Motor neuron (in vitro differentiated cells): ENCODE data around the gene ILK. TPM values are rescaled to one million over a fixed set of nuclear protein-coding genes. Genes with fewer than 3 reads are reported as not detected.

ENCODE experiments used
- ATAC-seq, 8 experiments: fragments of 200-7000 bp; cut with Tn5 transposase; replicated peaks in 6 of 8; 2 replicates each; pipeline ENCODE4 v1.8.0; 2021; ENCODE audit warnings: mild to moderate bottlenecking in 8 of 8, moderate library complexity in 8 of 8
- H3K27ac ChIP-seq, 2 donors: fragments of 250-450 bp; sonication (Bioruptor Pico); 2 replicates each; pipeline ENCODE4 v1.9.0; 2021; ENCODE audit warnings: antibody characterized with exemption in 2 of 2, mild to moderate bottlenecking in 2 of 2, moderate library complexity in 1 of 2
- H3K4me1 ChIP-seq, 2 donors: fragments of 250-450 bp; sonication (Bioruptor Pico); replicated peaks in 1 of 2; 2 replicates each; pipeline ENCODE4 v1.6.1; 2021; ENCODE audit warnings: antibody characterized with exemption in 2 of 2, mild to moderate bottlenecking in 2 of 2, moderate library complexity in 1 of 2
- H3K4me3 ChIP-seq, 5 donors: fragments of 250-450 bp; sonication (Bioruptor Pico); 2 replicates each; pipeline ENCODE4 v1.9.0; 2021; ENCODE audit warnings: antibody characterized with exemption in 5 of 5, mild to moderate bottlenecking in 5 of 5, moderate library complexity in 4 of 5
- WGBS, 10 experiments: fragments of 450-650 bp; shearing (Covaris generic); methylation state at CpG; one replicate each; pipeline ENCODE4 v1.0.0; 2022; 5-methylcytosine and 5-hydroxymethylcytosine counted together
- in situ Hi-C, 9 experiments: fragments of 400-800 bp; cut with MboI; loops; one replicate each; pipeline ENCODE4 v1.15.0; 2021; ENCODE audit warnings: low sequenced_read_pairs in 9 of 9, low pct_unique_long_range_greater_than_20kb in 2 of 9; ENCODE audit not compliant: unreplicated experiment in 9 of 9
- total RNA-seq, 8 experiments: library from RNA; unstranded; fragments of 300-600 nt; gene quantifications; 2 replicates each; pipeline versions ENCODE4 v1.2.3 to v1.2.4, GENCODE V29; 2022

Gene ILK
- total RNA-seq, 8 experiments from 2014 or later = 47.9 to 93.5 (median 68.2) TPM

- 80 to 97% (median 91%) methylated on average over 1 to 7 of the region's 36 CpGs; no CpG with 5 or more reads in 3 of the 10 experiments for WGBS, 10 experiments
- Histone ChIP-seq H3K4me1 (peaks cover 16 to 28% of the 10 kb centered on the region in 2 donors), H3K27ac (no peak overlapping the region), H3K4me3 (no peak overlapping the region)
- no peak for ATAC-seq
- in situ Hi-C loops = no loop called here
These were observed 36.7 kb downstream of the ILK start for GRCh38 chr11:6640036-6640984.

- peaks cover 13 to 19% of the 10 kb centered on the region in 2 donors for H3K4me1 ChIP-seq
- no peak for ATAC-seq
- no peak overlapping the region for H3K27ac ChIP-seq
- 95 to 100% (median 100%) methylated on average over 1 to 10 of the region's 26 CpGs; no CpG with 5 or more reads in 4 of the 10 experiments for WGBS, 10 experiments
- in situ Hi-C loops = no loop called here
- no peak overlapping the region for H3K4me3 ChIP-seq
These were observed 37.6 kb downstream of the ILK start for GRCh38 chr11:6640985-6641701.

GRCh38 chr11:6642957-6643356 is 39.4 kb downstream of the ILK start:
- Histone ChIP-seq H3K4me1 (peaks cover 21 to 22% of the 10 kb centered on the region in 2 donors), H3K27ac (no peak overlapping the region), H3K4me3 (no peak overlapping the region)
- ATAC-seq = no peak
- in situ Hi-C loops = no loop called here
- WGBS, 10 experiments = 73 to 100% (median 89%) methylated on average over 1 to 6 of the region's 7 CpGs; no CpG with 5 or more reads in 1 of the 10 experiments

DNA sequence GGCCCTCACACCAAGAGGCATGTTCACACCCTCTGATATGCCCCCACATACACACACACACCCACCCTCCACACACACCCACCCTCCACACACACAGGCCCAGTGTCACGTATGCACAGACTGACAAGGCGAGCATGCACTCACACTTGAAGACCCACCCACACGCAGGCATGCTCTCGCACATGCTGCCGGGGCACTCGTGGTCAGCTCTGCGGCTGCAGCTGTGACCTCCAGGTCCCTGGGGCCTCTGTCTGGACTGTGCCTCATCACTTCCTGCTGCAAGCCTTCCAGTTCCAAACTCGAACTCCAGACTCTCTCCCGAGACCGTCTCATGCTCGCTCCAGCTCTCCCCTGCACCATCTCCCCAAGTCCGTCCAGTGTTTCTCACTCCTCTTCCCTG is 42.5 kb downstream of the ILK start:
- in situ Hi-C loops = no loop called here
- peak in 3 of 8 experiments; percentile 11 to 83 (median 70) for ATAC-seq
- Histone ChIP-seq H3K4me1 (peaks cover 18 to 21% of the 10 kb centered on the region in 2 donors), H3K4me3 (no peak overlapping the region), H3K27ac (no peak overlapping the region)
- WGBS, 10 experiments = 0 to 89% (median 45%) methylated on average over 1 to 5 of the region's 12 CpGs; no CpG with 5 or more reads in 6 of the 10 experiments

DNA sequence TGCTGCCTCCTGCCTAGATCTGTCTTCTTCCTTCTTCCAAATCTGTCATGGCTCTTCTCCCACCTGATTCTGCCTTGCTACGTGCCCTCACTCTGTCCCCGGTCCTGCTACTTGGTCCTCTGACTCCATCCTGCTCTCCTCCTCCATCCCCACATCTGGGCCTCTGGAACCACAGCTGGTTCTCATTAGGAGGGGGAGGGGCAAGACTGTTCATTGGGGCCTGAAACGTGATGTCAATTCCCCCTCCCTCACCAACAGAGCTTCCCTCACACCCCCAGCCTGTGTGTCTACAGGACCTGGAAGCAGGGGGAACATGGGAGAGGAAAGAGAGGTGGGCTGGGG is 43.0 kb downstream of the ILK start:
- peaks cover 18 to 21% of the 10 kb centered on the region in 2 donors for H3K4me1 ChIP-seq
- in situ Hi-C loops = no loop called here
- peak in 5 of 8 experiments; percentile 4 to 71 (median 32) for ATAC-seq
- no peak overlapping the region for H3K4me3 ChIP-seq
- peak overlapping the region in 1 of 2 donors; percentile 44 for H3K27ac ChIP-seq
- 25 to 86% (median 80%) methylated on average over 2 of the region's 3 CpGs; no CpG with 5 or more reads in 7 of the 10 experiments for WGBS, 10 experiments

DNA sequence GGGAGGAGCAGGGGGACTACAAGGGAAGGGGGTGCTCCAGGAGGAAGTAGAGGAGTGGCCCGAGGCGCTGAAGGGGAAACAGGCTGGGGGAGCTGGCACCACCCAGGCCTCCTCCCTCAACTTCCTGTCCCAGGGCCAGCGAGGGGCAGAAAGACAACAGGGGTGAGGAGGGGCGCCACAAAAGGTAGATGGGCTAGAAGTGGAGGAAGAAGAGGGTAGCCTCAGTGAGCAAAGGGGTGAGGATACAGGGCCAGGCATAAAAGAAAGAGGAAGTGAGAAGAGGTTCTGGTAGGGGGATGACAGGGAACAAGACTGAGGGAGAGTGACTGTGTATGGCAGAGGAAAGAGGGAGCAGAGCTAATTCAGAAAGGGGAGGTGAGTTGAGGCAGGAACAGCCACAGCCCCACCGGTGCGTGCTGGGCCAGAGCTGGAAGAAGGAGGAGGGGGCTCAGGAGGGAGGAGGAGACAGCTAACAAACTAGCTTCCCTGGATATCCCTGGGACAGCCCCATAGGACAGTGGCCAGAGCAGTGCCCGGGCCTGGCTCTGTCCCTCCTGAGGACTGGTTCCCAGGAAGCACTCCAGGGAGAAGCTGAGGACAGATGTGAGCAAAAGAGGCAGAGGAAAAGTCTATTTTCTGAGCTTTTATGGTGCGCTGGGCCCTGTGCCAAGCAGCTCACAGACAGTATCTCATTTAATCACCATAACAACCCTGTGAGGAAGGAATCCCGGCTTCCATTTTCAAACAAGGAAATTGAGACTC is 43.5 kb downstream of the ILK start:
- peak overlapping the region in 1 of 2 donors; percentile 44 for H3K27ac ChIP-seq
- in situ Hi-C loops = no loop called here
- H3K4me3 ChIP-seq = no peak overlapping the region

DNA sequence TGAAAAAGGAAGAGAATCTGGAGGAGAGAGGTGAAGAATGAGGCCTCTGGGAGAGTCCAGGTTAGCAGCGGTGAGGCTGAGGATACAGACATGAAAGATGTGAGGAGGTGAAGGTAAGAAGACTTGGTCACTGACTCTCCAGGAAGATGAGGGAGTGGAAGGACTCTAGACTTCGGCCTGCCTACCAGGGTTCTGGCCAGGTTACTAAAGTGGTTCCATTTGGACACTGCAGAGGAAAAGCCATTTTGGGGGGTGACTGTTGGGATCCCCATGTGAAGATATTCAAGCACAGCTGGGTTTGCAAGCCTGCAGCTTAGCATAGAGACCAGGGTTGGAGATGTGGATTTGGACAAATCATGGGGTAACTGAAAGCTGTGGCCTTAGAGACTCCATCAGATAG is 44.3 kb downstream of the ILK start:
- Histone ChIP-seq H3K4me1 (peaks cover 21 to 24% of the 10 kb centered on the region in 2 donors), H3K27ac (no peak overlapping the region), H3K4me3 (no peak overlapping the region)
- no peak for ATAC-seq
- in situ Hi-C loops = no loop called here
- WGBS, 10 experiments = 50 to 100% (median 88%) methylated on average over 1 to 2 of the region's 2 CpGs; no CpG with 5 or more reads in 3 of the 10 experiments

More for the DNA sequence above, 43.5 kb downstream of the ILK start:
- ATAC-seq = peak; percentile 9 to 95 (median 72)
- peaks cover 18 to 21% of the 10 kb centered on the region in 2 donors for H3K4me1 ChIP-seq
- WGBS, 10 experiments = 19 to 80% (median 52%) methylated on average over 1 to 4 of the region's 9 CpGs; no CpG with 5 or more reads in 3 of the 10 experiments

DNA sequence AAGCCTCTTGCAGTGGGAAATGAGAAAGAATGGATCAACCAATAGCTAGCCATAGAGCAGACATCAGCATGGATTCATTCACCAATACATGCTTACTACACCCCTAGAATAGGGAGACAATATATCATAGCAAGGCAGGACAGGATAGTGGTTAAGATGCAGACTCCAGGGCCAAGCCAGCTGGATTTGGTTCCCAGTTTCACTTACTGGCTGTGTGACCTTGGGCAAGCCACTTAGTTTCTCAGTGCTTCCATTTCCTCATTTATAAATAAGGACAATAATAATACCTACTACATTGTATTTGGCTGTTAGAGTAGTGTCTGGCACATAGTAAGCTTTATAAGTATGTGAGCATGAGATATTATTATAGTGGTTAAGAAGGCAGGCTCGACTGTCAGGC is 44.9 kb downstream of the ILK start:
- H3K27ac ChIP-seq = no peak overlapping the region
- WGBS, 10 experiments = 0 to 100% (median 73%) methylated on average over 1 of the region's 1 CpG; no CpG with 5 or more reads in 4 of the 10 experiments
- ATAC-seq = no peak
- in situ Hi-C loops = no loop called here
- peaks cover 21 to 30% of the 10 kb centered on the region in 2 donors for H3K4me1 ChIP-seq
- H3K4me3 ChIP-seq = no peak overlapping the region

- in situ Hi-C loops = no loop called here
- Histone ChIP-seq H3K27ac (no peak overlapping the region), H3K4me3 (no peak overlapping the region), H3K4me1 (peaks cover 32 to 44% of the 10 kb centered on the region in 2 donors)
- no peak for ATAC-seq
These were observed 46.5 kb downstream of the ILK start for GRCh38 chr11:6650104-6650503.

- no peak for ATAC-seq
- Histone ChIP-seq H3K4me3 (no peak overlapping the region), H3K27ac (no peak overlapping the region), H3K4me1 (peaks cover 30 to 44% of the 10 kb centered on the region in 2 donors)
- WGBS, 10 experiments = 46 to 96% (median 83%) methylated on average over 2 to 6 of the region's 6 CpGs; no CpG with 5 or more reads in 2 of the 10 experiments
- in situ Hi-C loops = no loop called here
These were observed 47.4 kb downstream of the ILK start for GRCh38 chr11:6650980-6651379.

DNA sequence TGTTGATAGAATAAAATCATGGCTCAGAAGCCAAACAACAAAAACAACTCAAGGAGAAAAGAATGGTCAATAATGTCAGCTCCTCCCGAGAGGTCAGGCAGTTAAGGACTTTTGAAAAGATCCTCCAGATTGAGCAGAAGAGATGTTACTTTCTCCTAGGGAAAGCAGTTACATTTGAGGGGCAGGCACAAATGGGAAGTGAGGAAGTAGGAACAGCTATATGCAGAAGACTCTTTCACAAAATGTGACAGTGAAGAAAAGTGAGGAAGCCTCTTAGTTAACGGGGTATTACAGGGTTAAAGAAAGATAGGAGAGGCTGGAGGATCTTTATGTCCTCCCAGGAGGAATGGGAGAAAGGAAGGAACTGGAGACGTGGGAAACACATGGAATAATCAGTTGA is 48.6 kb downstream of the ILK start:
- H3K27ac ChIP-seq = no peak overlapping the region
- 33 to 94% (median 68%) methylated on average over 2 to 3 of the region's 3 CpGs for WGBS, 10 experiments
- in situ Hi-C loops = no loop called here
- no peak for ATAC-seq
- H3K4me1 ChIP-seq = peaks cover 23 to 45% of the 10 kb centered on the region in 2 donors
- H3K4me3 ChIP-seq = no peak overlapping the region

GRCh38 chr11:6653097-6653496 is 49.5 kb downstream of the ILK start:
- H3K4me1 ChIP-seq = peaks cover 17 to 37% of the 10 kb centered on the region in 2 donors
- WGBS, 10 experiments = 100% methylated on average over 1 of the region's 1 CpG; no CpG with 5 or more reads in 7 of the 10 experiments

More at GRCh38 chr11:6653097-6653496, 49.5 kb downstream of the ILK start:
- Histone ChIP-seq H3K27ac (no peak overlapping the region), H3K4me3 (no peak overlapping the region)
- no peak for ATAC-seq
- in situ Hi-C loops = no loop called here
